PFSK-1 (cell line): ENCODE measurements around the gene CDC7.

Experiments used
- FOXP2 ChIP-seq: optimal IDR thresholded peaks from 2 replicates; pipeline ENCODE3; 2011; ENCODE audit warnings: borderline replicate concordance, control low read depth, inconsistent platforms; ENCODE audit not compliant: insufficient read depth; ENCODE audit errors: extremely low read length, extremely low read depth
- POLR2AphosphoS5 ChIP-seq: IDR thresholded peaks from 2 replicates; pipeline ENCODE4 v1.6.1; 2012; ENCODE audit warnings: low read depth, mild to moderate bottlenecking, control low read depth, low read length, moderate library complexity
- REST ChIP-seq, 2 experiments: IDR thresholded peaks; 2 replicates each; pipeline versions ENCODE4 v1.6.1 to v1.8.0; 2011 to 2012; ENCODE audit warnings: low read depth in 2 of 2, low read length in 2 of 2, control low read depth in 1 of 2, inconsistent platforms in 1 of 2, mild to moderate bottlenecking in 1 of 2, moderate library complexity in 1 of 2; ENCODE audit not compliant: insufficient read depth in 1 of 2
- SIN3A ChIP-seq: IDR thresholded peaks from 2 replicates; pipeline ENCODE4 v1.6.1; 2012; ENCODE audit warnings: mild to moderate bottlenecking, low read length, moderate library complexity, borderline replicate concordance; ENCODE audit not compliant: insufficient read depth
- TAF1 ChIP-seq: IDR thresholded peaks from 2 replicates; pipeline ENCODE4 v1.6.1; 2012; ENCODE audit warnings: low read length, control low read depth, borderline replicate concordance; ENCODE audit not compliant: insufficient read depth

The CDC7 gene

GRCh38 chr1:91537281-91537986 lies 36.8 kb downstream of the CDC7 start:
- TF ChIP-seq FOXP2, result no peak
- TF ChIP-seq SIN3A, result no peak
- TF ChIP-seq POLR2AphosphoS5, result no peak
- TF ChIP-seq REST (IDR thresholded peaks at IDR 0.05; ENCODE audit: insufficient read depth in 1 of 2, low read depth in 2 of 2, low read length in 2 of 2), result no peak
- no peak for TF ChIP-seq TAF1

GRCh38 chr1:91537987-91538304 lies 37.3 kb downstream of the CDC7 start:
- TF ChIP-seq TAF1, result no peak
- no peak for TF ChIP-seq SIN3A
- no peak for TF ChIP-seq REST (IDR thresholded peaks at IDR 0.05; ENCODE audit: insufficient read depth in 1 of 2, low read depth in 2 of 2, low read length in 2 of 2)
- no peak for TF ChIP-seq POLR2AphosphoS5
- no peak for TF ChIP-seq FOXP2

GRCh38 chr1:91540910-91541309 lies 40.3 kb downstream of the CDC7 start:
- no peak for TF ChIP-seq POLR2AphosphoS5

GRCh38 chr1:91541918-91542533 lies 41.4 kb downstream of the CDC7 start:
- no peak for TF ChIP-seq SIN3A

GRCh38 chr1:91545506-91546300 lies 45.1 kb downstream of the CDC7 start:
- TF ChIP-seq POLR2AphosphoS5 (no peak), TAF1 (no peak), SIN3A (no peak), FOXP2 (no peak), REST (IDR thresholded peaks at IDR 0.05; ENCODE audit: insufficient read depth in 1 of 2, low read depth in 2 of 2, low read length in 2 of 2) (no peak)

- TF ChIP-seq REST (IDR thresholded peaks at IDR 0.05; ENCODE audit: insufficient read depth in 1 of 2, low read depth in 2 of 2, low read length in 2 of 2) (no peak), TAF1 (no peak), SIN3A (no peak), POLR2AphosphoS5 (no peak), FOXP2 (no peak)
Observed at GRCh38 chr1:91546301-91546581, 45.6 kb downstream of the CDC7 start.
